ENCODE data around the gene MLXIPL.
"Not testable (repeated sequence)": the region's sequence is repeated elsewhere in the genome, so short reads cannot be mapped to it uniquely, and the experiment has no call there.

The MLXIPL gene, protein sequence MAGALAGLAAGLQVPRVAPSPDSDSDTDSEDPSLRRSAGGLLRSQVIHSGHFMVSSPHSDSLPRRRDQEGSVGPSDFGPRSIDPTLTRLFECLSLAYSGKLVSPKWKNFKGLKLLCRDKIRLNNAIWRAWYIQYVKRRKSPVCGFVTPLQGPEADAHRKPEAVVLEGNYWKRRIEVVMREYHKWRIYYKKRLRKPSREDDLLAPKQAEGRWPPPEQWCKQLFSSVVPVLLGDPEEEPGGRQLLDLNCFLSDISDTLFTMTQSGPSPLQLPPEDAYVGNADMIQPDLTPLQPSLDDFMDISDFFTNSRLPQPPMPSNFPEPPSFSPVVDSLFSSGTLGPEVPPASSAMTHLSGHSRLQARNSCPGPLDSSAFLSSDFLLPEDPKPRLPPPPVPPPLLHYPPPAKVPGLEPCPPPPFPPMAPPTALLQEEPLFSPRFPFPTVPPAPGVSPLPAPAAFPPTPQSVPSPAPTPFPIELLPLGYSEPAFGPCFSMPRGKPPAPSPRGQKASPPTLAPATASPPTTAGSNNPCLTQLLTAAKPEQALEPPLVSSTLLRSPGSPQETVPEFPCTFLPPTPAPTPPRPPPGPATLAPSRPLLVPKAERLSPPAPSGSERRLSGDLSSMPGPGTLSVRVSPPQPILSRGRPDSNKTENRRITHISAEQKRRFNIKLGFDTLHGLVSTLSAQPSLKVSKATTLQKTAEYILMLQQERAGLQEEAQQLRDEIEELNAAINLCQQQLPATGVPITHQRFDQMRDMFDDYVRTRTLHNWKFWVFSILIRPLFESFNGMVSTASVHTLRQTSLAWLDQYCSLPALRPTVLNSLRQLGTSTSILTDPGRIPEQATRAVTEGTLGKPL

DNA sequence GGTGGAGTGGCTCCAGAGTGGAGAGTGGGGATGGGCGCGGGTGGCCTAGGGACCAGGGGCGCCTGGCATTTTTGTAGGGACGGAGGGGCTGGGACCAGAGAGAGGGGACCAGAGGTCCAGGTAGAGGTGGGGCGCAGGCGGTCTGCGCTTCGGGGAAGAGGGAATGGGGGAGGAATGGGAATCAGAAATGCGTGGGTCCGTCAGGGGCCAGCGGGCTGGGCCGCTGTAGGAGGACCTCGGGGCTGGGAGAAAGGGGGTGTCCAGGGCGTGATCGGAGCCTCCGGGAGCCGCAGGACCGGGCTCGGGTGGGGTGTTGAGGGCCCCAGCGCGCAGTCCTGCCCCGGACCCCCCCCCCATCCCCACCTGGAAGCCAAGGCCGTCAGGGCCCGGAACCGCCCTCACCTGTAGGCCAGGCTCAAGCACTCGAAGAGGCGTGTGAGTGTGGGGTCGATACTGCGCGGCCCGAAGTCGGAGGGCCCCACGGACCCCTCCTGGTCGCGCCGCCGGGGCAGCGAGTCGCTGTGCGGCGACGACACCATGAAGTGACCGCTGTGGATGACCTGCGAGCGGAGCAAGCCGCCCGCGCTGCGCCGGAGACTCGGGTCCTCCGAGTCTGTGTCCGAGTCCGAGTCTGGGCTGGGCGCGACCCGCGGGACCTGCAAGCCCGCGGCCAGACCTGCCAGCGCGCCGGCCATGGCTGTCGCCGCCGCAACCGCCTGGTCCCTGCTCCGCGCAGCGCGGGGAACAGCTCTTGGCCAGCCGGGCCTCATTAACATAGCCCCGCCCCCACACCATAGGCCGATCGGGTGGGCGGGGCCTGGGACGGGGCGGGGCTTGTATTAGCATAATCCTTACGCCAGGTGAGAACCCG is at the start of gene MLXIPL:
MLXIPL (minus strand) TSS at position 725 of the 871 bp plus-strand sequence; CDS start at position 695, 30 bp downstream.
- peak; percentile 97 to 100 for DNase-seq (ENCODE audit: low read depth in 1 of 2, low spot score in 1 of 2)
- in situ Hi-C loops (cut with HindIII; ENCODE audit: low pct_unique_long_range_greater_than_20kb, low sequenced_read_pairs) = no loop called here

DNA sequence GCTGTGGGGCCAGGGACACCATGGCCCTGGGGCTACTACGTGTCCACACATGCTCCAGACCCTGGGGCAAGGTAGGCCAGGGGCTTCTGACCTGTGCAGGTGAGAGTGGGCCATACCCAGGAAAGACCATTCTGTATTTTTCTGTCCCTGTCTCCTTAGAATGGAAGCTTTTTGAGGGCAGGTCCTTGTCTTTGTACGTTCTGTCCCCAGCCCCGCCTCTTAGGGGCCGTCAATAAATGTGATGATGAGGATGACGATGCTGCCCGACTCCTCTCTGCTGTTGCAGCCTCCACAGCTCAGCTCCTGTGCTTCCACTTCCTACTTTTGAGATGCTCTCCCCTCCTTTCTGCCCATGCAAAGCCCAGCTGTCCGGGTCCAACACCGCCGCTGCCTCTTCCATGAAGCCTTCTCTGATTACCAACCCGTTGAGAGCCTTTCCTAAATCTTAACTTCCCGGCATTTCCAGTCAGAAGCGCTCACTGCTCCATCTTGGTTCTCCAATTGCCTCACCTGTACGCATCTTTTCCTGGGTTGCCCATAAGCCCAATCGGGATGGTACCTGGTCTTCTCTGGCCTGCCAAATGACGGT is 47.6 kb upstream of the MLXIPL start:
- in situ Hi-C loops (cut with HindIII; ENCODE audit: low pct_unique_long_range_greater_than_20kb, low sequenced_read_pairs) = no loop called here
- DNase-seq (ENCODE audit: low read depth in 1 of 2, low spot score in 1 of 2) = no peak
- TF ChIP-seq JUND (IDR thresholded peaks at IDR 0.05; ENCODE audit: low read depth) = no peak

More for the DNA sequence above, at the start of gene MLXIPL:
- TF ChIP-seq JUND (IDR thresholded peaks at IDR 0.05; ENCODE audit: low read depth) = no peak

DNA sequence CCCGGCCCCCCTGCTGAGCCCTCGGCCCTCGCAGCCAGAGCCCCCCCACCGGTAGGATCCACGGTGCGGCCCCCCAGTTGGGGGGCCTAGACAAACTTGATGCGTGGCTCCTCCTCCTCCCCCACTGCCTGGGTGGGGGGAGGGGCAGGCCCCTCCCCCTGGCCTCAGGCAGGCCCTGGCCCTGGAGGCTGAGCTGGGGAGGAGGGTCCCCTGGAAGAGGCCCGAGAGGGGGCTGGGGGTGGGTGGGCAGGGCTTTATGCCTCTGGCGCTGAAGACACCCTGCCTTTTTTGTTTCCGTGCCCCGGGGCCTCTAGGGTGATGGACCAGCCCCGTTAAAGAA is 47.0 kb upstream of the MLXIPL start:
- in situ Hi-C loops (cut with HindIII; ENCODE audit: low pct_unique_long_range_greater_than_20kb, low sequenced_read_pairs) = no loop called here
- TF ChIP-seq JUND (IDR thresholded peaks at IDR 0.05; ENCODE audit: low read depth) = no peak
- DNase-seq (ENCODE audit: low read depth in 1 of 2, low spot score in 1 of 2) = no peak

- DNase-seq (ENCODE audit: low read depth in 1 of 2, low spot score in 1 of 2) = no peak
- in situ Hi-C loops (cut with HindIII; ENCODE audit: low pct_unique_long_range_greater_than_20kb, low sequenced_read_pairs) = no loop called here
- no peak for TF ChIP-seq JUND (IDR thresholded peaks at IDR 0.05; ENCODE audit: low read depth)
These were observed 45.6 kb upstream of the MLXIPL start for GRCh38 chr7:73669858-73670385.

DNA sequence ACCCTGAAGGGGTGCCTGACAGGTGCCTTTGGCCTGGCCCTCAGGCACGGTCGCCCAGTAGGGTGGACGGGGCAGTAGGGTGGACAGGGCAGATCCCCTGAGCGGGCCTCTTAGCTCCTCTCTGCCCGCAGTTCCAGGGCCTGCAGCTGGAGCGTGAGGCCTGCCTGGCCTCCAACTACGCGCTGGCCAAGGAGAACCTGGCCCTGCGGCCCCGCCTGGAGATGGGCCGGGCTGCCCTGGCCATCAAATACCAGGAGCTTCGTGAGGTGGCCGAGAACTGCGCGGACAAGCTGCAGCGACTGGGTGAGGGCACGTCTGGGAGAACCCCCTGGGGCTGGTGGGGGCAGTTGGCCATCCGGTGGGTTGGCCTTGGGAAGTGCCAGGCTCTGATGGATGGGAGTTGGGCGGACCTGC is 45.0 kb upstream of the MLXIPL start:
- TF ChIP-seq JUND (IDR thresholded peaks at IDR 0.05; ENCODE audit: low read depth) = no peak
- in situ Hi-C loops (cut with HindIII; ENCODE audit: low pct_unique_long_range_greater_than_20kb, low sequenced_read_pairs) = no loop called here
- no peak for DNase-seq (ENCODE audit: low read depth in 1 of 2, low spot score in 1 of 2)

DNA sequence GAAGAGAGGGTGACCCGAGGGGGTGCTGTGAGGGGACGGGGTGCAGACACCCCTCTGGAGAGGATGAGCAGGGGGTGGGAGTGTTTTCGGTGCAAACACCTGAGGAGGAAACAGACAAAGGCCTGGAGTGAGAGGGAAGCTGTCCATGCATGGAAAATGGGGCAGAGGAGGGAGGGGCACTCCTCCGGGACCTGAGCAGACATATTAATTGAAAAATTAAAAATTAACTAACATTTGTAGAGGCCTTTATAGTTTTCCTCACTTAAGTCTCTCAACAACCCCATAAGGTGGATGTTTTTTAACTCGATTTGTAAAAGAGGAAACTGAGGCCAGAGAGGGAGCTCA is 44.5 kb upstream of the MLXIPL start:
- no peak for TF ChIP-seq JUND (IDR thresholded peaks at IDR 0.05; ENCODE audit: low read depth)
- in situ Hi-C loops (cut with HindIII; ENCODE audit: low pct_unique_long_range_greater_than_20kb, low sequenced_read_pairs) = no loop called here

GRCh38 chr7:73668103-73668885 is 44.0 kb upstream of the MLXIPL start:
- in situ Hi-C loops (cut with HindIII; ENCODE audit: low pct_unique_long_range_greater_than_20kb, low sequenced_read_pairs) = no loop called here
- DNase-seq (ENCODE audit: low read depth in 1 of 2, low spot score in 1 of 2) = peak in 1 of 2 experiments; percentile 68
- TF ChIP-seq JUND (IDR thresholded peaks at IDR 0.05; ENCODE audit: low read depth) = no peak

More for the DNA sequence above, 44.5 kb upstream of the MLXIPL start:
- no peak for DNase-seq (ENCODE audit: low read depth in 1 of 2, low spot score in 1 of 2)

- in situ Hi-C loops (cut with HindIII; ENCODE audit: low pct_unique_long_range_greater_than_20kb, low sequenced_read_pairs) = no loop called here
These were observed 43.2 kb upstream of the MLXIPL start, which contains the start of gene VPS37D for GRCh38 chr7:73667344-73668102. Gene VPS37D (plus strand): TSS chr7:73667831. CDS start chr7:73667959, 128 bp downstream.

DNA sequence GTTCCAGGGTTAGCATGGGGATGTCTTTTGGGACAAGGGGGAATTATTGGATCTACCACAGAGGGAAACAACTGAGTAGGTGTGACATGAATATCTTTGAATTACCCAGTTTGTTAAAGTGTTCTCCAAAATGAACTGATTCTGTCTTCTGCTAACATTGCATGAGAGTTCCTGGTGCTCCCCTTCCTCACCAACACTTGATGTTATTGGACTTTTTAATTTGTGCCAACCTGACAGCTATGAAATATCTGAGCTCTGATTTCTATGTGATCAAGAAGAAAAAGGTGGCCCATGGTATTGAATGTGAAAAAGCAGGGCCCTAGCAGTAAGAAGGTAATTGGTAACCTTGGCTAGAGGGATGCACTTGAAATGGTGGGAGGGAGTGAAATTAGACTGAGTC is 38.7 kb upstream of the MLXIPL start:
- DNase-seq (ENCODE audit: low read depth in 1 of 2, low spot score in 1 of 2) = no peak
- TF ChIP-seq JUND (IDR thresholded peaks at IDR 0.05; ENCODE audit: low read depth) = no peak
- in situ Hi-C loops (cut with HindIII; ENCODE audit: low pct_unique_long_range_greater_than_20kb, low sequenced_read_pairs) = no loop called here

More at GRCh38 chr7:73667344-73668102, 43.2 kb upstream of the MLXIPL start, which contains the start of gene VPS37D:
- DNase-seq (ENCODE audit: low read depth in 1 of 2, low spot score in 1 of 2) = peak; percentile 96 to 97
- TF ChIP-seq JUND (IDR thresholded peaks at IDR 0.05; ENCODE audit: low read depth) = no peak

DNA sequence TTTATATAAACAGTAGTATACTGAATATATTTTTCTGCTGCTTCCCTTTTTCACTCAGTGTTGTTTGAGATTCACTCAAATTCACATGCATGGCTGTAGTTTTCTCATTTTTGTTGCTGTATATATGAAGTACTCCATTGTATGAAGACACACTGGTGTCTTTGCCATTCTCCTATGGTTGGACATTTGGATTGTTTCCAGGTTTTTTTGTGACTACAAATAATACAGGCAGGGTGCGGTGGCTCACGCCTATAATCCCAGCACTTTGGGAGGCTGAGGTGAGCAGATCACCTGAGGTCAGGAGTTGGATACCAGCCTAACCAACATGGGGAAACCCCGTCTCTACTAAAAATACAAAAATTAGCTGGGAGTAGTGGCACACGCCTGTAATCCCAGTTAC is 36.3 kb upstream of the MLXIPL start:
- DNase-seq (ENCODE audit: low read depth in 1 of 2, low spot score in 1 of 2); in situ Hi-C loops (cut with HindIII; ENCODE audit: low pct_unique_long_range_greater_than_20kb, low sequenced_read_pairs): not testable (repeated sequence)

Data from T47D (cell line).